Adipose tissue (tissue), 3 donors: Measurements from ENCODE around the gene PNMT. TPM values are rescaled to one million over a fixed set of nuclear protein-coding genes. Genes with fewer than 3 reads are reported as not detected.

Experiments
- H3K27ac ChIP-seq: one replicate; pipeline ENCODE4 v1.5.1; 2013; ENCODE audit warnings: low read depth, low read length
- WGBS, 3 donors: extraction: QIAGEN DNeasy Blood & Tissue Kit; methylation state at CpG; one replicate each; pipeline ENCODE4 v1.1.7; 2013; 5-methylcytosine and 5-hydroxymethylcytosine counted together
- polyA plus RNA-seq, 3 donors: library from polyadenylated mRNA; stranded (reverse); fragments of 200-250 nt; gene quantifications; one replicate each; pipeline ENCODE4 v1.2.3, GENCODE V29; 2013
- donor health status: healthy with polysubstance abuse.
- donor health status: Bipolar disorder and iron deficiency.
- donor health status: healthy.

Gene PNMT
- polyA plus RNA-seq, 3 donors, result 2.1 to 9.8 (median 3.3) TPM

GRCh38 chr17:39631403-39631802, 36.9 kb upstream of the PNMT start:
- 28 to 40% (median 29%) methylated on average over 6 of the region's 6 CpGs for WGBS, 3 donors
- H3K27ac ChIP-seq, result no peak overlapping the region

- WGBS, 3 donors, result 39 to 50% (median 50%) methylated on average over 12 to 13 of the region's 13 CpGs
- no peak overlapping the region for H3K27ac ChIP-seq
These were observed 35.9 kb upstream of the PNMT start for GRCh38 chr17:39632153-39632941.

GRCh38 chr17:39633570-39634183, 34.6 kb upstream of the PNMT start:
- 66 to 76% (median 73%) methylated on average over 8 of the region's 8 CpGs for WGBS, 3 donors
- H3K27ac ChIP-seq, result no peak overlapping the region

GRCh38 chr17:39634384-39634871, 33.8 kb upstream of the PNMT start:
- WGBS, 3 donors, result 42 to 50% (median 49%) methylated on average over 2 of the region's 2 CpGs

GRCh38 chr17:39635614-39636176, 32.6 kb upstream of the PNMT start:
- 81 to 90% (median 87%) methylated on average over 7 to 8 of the region's 8 CpGs for WGBS, 3 donors
- no peak overlapping the region for H3K27ac ChIP-seq

More at GRCh38 chr17:39634384-39634871, 33.8 kb upstream of the PNMT start:
- no peak overlapping the region for H3K27ac ChIP-seq

GRCh38 chr17:39636587-39636926, 31.7 kb upstream of the PNMT start:
- no peak overlapping the region for H3K27ac ChIP-seq
- WGBS, 3 donors, result 17 to 27% (median 23%) methylated on average over 6 of the region's 6 CpGs

- no peak within 1 kb of the TSS for H3K27ac ChIP-seq
- 0% methylated on average over 65 to 69 of the region's 69 CpGs for WGBS, 3 donors
These were observed 31.1 kb upstream of the PNMT start, which contains the start of gene STARD3 for GRCh38 chr17:39636927-39637736. Gene STARD3, plus strand, starts transcription at chr17:39637144. Its CDS starts 16,388 bp downstream, at chr17:39653532.

- H3K27ac ChIP-seq, result no peak overlapping the region
- WGBS, 3 donors, result 81 to 94% (median 82%) methylated on average over 7 of the region's 7 CpGs
These were observed 29.9 kb upstream of the PNMT start for GRCh38 chr17:39638317-39638716.

- no peak overlapping the region for H3K27ac ChIP-seq
- 74 to 88% (median 88%) methylated on average over 2 of the region's 2 CpGs for WGBS, 3 donors
These were observed 29.2 kb upstream of the PNMT start for GRCh38 chr17:39639043-39639442.

GRCh38 chr17:39639566-39640458, 28.4 kb upstream of the PNMT start:
- H3K27ac ChIP-seq, result no peak overlapping the region
- WGBS, 3 donors, result 81 to 85% (median 84%) methylated on average over 11 of the region's 11 CpGs

GRCh38 chr17:39640591-39641031, 27.6 kb upstream of the PNMT start:
- no peak overlapping the region for H3K27ac ChIP-seq
- WGBS, 3 donors, result 36 to 49% (median 38%) methylated on average over 4 of the region's 4 CpGs

- WGBS, 3 donors, result 78 to 97% (median 95%) methylated on average over 4 of the region's 4 CpGs
- no peak overlapping the region for H3K27ac ChIP-seq
These were observed 27.2 kb upstream of the PNMT start for GRCh38 chr17:39641097-39641496.

- no peak overlapping the region for H3K27ac ChIP-seq
- WGBS, 3 donors, result 48 to 70% (median 57%) methylated on average over 7 of the region's 7 CpGs
These were observed 26.4 kb upstream of the PNMT start for GRCh38 chr17:39641883-39642282.

- no peak overlapping the region for H3K27ac ChIP-seq
- 75 to 87% (median 82%) methylated on average over 9 of the region's 9 CpGs for WGBS, 3 donors
These were observed 25.8 kb upstream of the PNMT start for GRCh38 chr17:39642291-39643074.

- 70 to 85% (median 72%) methylated on average over 4 of the region's 4 CpGs for WGBS, 3 donors
- H3K27ac ChIP-seq, result no peak overlapping the region
These were observed 25.0 kb upstream of the PNMT start for GRCh38 chr17:39643271-39643670.

- 72 to 91% (median 73%) methylated on average over 5 of the region's 5 CpGs for WGBS, 3 donors
- no peak overlapping the region for H3K27ac ChIP-seq
These were observed 21.0 kb upstream of the PNMT start for GRCh38 chr17:39647256-39647655.
